Lower leg skin (tissue), 4 donors: ENCODE measurements around the gene PIP4K2A. TPM values are rescaled to one million over a fixed set of nuclear protein-coding genes. Genes with fewer than 3 reads are reported as not detected.
"Not testable (repeated sequence)": the region's sequence is repeated elsewhere in the genome, so short reads cannot be mapped to it uniquely, and the experiment has no call there.

ENCODE experiments used
- DNase-seq, 2 donors: peaks; one replicate each; pipeline ENCODE4 v3.0.0-alpha.2; 2019; ENCODE audit warnings: low spot score in 2 of 2
- H3K4me3 ChIP-seq: fragments of 200-600 bp; sonication (generic); 2 replicates; pipeline ENCODE4 v1.5.1; 2017; ENCODE audit warnings: mild to moderate bottlenecking, low read depth; ENCODE audit not compliant: poor library complexity, severe bottlenecking
- CTCF ChIP-seq, 3 donors: fragments of 450-650 bp; IDR thresholded peaks; one replicate each; pipeline ENCODE4 v1.5.1; 2016; ENCODE audit warnings: antibody characterized with exemption in 3 of 3, mild to moderate bottlenecking in 3 of 3, moderate library complexity in 2 of 3
- POLR2A ChIP-seq, 2 donors: fragments of 450-650 bp; IDR thresholded peaks; one replicate each; pipeline ENCODE4 v1.6.1; 2016 to 2017; ENCODE audit warnings: antibody characterized with exemption in 2 of 2, mild to moderate bottlenecking in 1 of 2, moderate library complexity in 1 of 2
- WGBS, 2 donors: methylation state at CpG; one replicate each; pipeline ENCODE4 v1.1.5; 2018; 5-methylcytosine and 5-hydroxymethylcytosine counted together
- intact Hi-C: fragments of 100-400 bp; cut with DNase I; formaldehyde crosslinking; loops from one replicate; pipeline ENCODE4 v1.15.0; 2023; ENCODE audit warnings: low total_unique reads
- total RNA-seq, 4 donors: library from RNA; depleted of rRNA; stranded (reverse); fragments of >200 nt; gene quantifications; one replicate each; pipeline ENCODE4 v1.1.0, GENCODE V29; 2016

Gene PIP4K2A
- total RNA-seq, 4 donors from 2014 or later: 2.3 to 12.4 (median 6.6) TPM

DNA sequence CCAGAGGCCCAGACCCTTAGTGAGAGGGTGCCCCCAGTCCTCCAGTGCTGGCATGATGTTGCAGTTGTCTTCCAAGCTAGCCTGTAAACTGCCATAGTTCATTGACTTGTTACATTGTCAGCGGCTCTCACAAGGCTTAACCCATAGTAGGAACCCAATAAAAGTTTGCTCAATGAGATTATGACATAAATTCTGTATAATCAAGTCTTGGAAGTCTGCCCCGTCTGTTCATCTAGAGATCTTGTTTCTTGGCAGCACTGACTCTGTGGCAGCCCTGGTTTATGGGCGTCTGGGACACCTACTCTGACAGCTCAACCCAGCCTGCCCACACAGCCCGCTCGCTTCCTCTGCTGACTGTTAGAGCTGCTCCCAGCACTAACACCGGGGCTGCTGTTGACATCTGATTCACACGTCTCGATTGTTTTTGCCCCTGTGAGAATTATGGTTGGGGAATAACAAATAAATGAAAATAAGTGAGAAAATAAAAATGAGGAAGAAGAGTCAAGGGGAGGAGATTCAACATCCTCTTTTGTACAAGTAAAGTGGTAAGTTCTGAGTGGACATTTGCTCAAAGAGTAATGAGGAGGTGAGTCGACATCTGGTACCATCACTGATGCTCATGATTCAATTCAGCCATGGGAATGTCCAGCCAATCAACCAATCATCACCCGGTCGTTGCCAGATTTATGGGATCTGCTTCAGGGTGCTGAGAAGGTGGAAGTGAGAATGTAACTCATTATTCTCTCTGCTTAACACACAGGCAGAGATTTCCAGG is 208.3 kb downstream of the PIP4K2A start:
- no peak for DNase-seq
- no peak overlapping the region for H3K4me3 ChIP-seq
- TF ChIP-seq POLR2A (IDR thresholded peaks at IDR 0.05) (no peak), CTCF (IDR thresholded peaks at IDR 0.05) (no peak)
- intact Hi-C loops: no loop called here
- 27 to 39% methylated on average over 11 of the region's 11 CpGs for WGBS, 2 donors

- no peak for TF ChIP-seq CTCF (IDR thresholded peaks at IDR 0.05)
- intact Hi-C loops: no loop called here
- WGBS, 2 donors: 80 to 82% methylated on average over 4 of the region's 4 CpGs
- H3K4me3 ChIP-seq: no peak overlapping the region
- no peak for DNase-seq
Measured at GRCh38 chr10:22504766-22505165, 209.6 kb downstream of the PIP4K2A start.

DNA sequence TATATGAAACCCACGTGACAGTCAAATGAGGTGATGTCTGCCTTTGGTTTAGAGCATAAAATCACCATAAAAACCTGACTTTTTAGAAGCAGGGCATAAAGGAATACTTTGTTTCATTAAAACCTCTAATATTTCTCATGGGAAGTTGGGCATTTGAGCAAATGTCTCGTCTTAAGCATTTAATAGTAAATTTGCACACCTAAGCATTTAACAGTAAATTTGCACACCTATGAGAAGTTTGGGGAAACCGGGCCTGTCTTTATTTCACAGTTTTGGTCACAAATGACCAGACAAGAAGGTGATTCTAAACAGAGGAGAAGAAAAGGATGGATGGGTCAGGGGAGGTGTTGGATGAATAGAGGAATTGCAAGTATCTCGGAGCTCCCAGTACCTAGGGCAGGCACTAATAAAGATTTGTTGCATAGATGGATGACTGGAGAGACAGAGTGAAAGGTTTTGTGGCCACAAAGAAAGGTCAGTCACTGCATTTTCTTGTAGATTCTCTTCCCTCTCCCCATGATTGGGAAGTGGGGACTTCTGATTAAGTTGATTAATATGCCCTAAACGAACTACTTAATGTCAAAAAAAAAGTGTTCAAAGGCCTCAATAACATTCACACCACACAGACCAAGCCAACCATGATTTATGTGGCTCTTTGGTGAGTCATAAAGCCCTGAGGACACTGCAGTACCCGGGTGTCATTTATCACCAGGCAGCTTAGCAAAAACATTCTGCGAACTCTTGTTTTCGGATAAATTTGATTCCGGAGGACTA is 210.9 kb downstream of the PIP4K2A start:
- intact Hi-C loops: no loop called here
- 60 to 68% methylated on average over 9 of the region's 9 CpGs for WGBS, 2 donors
- no peak for TF ChIP-seq POLR2A (IDR thresholded peaks at IDR 0.05)
- H3K4me3 ChIP-seq: no peak overlapping the region
- no peak for DNase-seq

DNA sequence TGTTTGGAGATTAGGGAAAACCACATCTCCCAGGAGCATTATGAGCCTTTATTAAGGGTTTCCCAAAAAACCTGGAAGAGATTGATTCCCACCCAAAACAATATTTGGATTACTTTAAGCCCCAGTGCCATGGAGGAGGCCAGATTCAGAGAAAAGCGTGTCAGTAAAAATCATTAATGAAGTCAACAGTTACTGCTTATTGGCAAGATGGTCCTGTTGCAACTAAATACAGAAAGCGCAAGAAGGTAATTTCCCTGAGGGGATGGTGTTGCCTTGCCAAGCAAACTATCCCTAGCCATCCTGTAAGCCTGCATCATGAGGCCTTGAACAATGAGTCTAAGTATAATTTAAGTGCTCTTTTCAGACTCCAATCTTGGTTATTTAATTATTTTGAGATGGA is 212.5 kb downstream of the PIP4K2A start:
- TF ChIP-seq CTCF (IDR thresholded peaks at IDR 0.05) (no peak), POLR2A (IDR thresholded peaks at IDR 0.05) (no peak)
- no peak overlapping the region for H3K4me3 ChIP-seq
- WGBS, 2 donors: 77 to 88% methylated on average over 2 of the region's 2 CpGs
- intact Hi-C loops: no loop called here
- DNase-seq: no peak

GRCh38 chr10:22501413-22501812 is 213.0 kb downstream of the PIP4K2A start:
- 49 to 66% methylated on average over 3 of the region's 3 CpGs for WGBS, 2 donors
- intact Hi-C loops: no loop called here
- no peak overlapping the region for H3K4me3 ChIP-seq
- no peak for TF ChIP-seq POLR2A (IDR thresholded peaks at IDR 0.05)
- TF ChIP-seq CTCF (IDR thresholded peaks at IDR 0.05): no peak
- DNase-seq: no peak

- 26 to 29% methylated on average over 7 of the region's 7 CpGs for WGBS, 2 donors
- no peak for DNase-seq
- H3K4me3 ChIP-seq: no peak overlapping the region
- no peak for TF ChIP-seq CTCF (IDR thresholded peaks at IDR 0.05)
- TF ChIP-seq POLR2A (IDR thresholded peaks at IDR 0.05): no peak
- intact Hi-C loops: no loop called here
Measured at GRCh38 chr10:22500656-22501340, 213.6 kb downstream of the PIP4K2A start.

GRCh38 chr10:22499973-22500372 is 214.4 kb downstream of the PIP4K2A start:
- WGBS, 2 donors: 92 to 95% methylated on average over 2 of the region's 2 CpGs
- DNase-seq, intact Hi-C loops, H3K4me3 ChIP-seq: not testable (repeated sequence)
